A549 (cell line): Measurements from ENCODE around the gene PALM3. TPM values are rescaled to one million over a fixed set of nuclear protein-coding genes. Genes with fewer than 3 reads are reported as not detected.

Experiments used
- ATAC-seq, 2 experiments: fragments of 200-7000 bp in 1 of 2; fragments of >200 bp in 1 of 2; cut with Nextera tagmentation in 1 of 2; cut with Tn5 transposase in 1 of 2; 3 replicates each; pipeline versions ENCODE4 v1.8.0 to v1.9.1; 2018 to 2020; ENCODE audit warnings: mild to moderate bottlenecking in 1 of 2, moderate library complexity in 1 of 2
- CTCF ChIA-PET: fragments of 300-600 bp; sonication (Branson Sonifier 250); formaldehyde crosslinking; extraction: SDS; loops from one replicate; lab custom pipeline; 2021; ENCODE audit warnings: antibody characterized with exemption, inconsistent platforms; lab: Yijun Ruan, JAX
- POLR2A ChIA-PET: fragments of 350-600 bp; formaldehyde crosslinking; extraction: SDS; loops from one replicate; lab custom pipeline; 2021; ENCODE audit warnings: antibody characterized with exemption, inconsistent platforms; lab: Yijun Ruan, JAX
- DNase-seq, 2 experiments: peaks; one replicate each; pipeline versions ENCODE4 v3.0.0 to v3.0.0-alpha.2; 2011 to 2016; ENCODE audit warnings: low read depth in 1 of 2, low spot score in 1 of 2
- FAIRE-seq: peaks from 2 replicates; lab custom pipeline; 2011; peaks lifted over from hg19 to GRCh38; lab: Jason Lieb, UNC
- H3K27ac ChIP-seq, 2 experiments: fragments of >200 bp; sonication (Bioruptor Twin); formaldehyde crosslinking; 3 replicates each; pipeline ENCODE4 v1.5.1; 2016 to 2017
- H3K4me1 ChIP-seq: fragments of >200 bp; sonication (Bioruptor Twin); formaldehyde crosslinking; 3 replicates; pipeline ENCODE4 v1.6.1; 2016
- H3K4me2 ChIP-seq: fragments of >200 bp; sonication (Bioruptor Twin); formaldehyde crosslinking; 3 replicates; pipeline ENCODE4 v1.6.1; 2016
- H3K4me3 ChIP-seq: fragments of >200 bp; sonication (Bioruptor Twin); formaldehyde crosslinking; 3 replicates; pipeline ENCODE4 v1.5.1; 2016
- H3K9me3 ChIP-seq: fragments of >200 bp; sonication (Bioruptor Twin); formaldehyde crosslinking; 3 replicates; pipeline ENCODE4 v1.6.1; 2016
- ATOH8 ChIP-seq: fragments of 250-450 bp; sonication (Bioruptor Pico); IDR thresholded peaks from 2 replicates; pipeline ENCODE4 v1.5.0; 2020; ENCODE audit warnings: low read depth, mild to moderate bottlenecking, moderate library complexity
- BCL3 ChIP-seq: fragments of >200 bp; sonication (Bioruptor Twin); formaldehyde crosslinking; IDR thresholded peaks from 3 replicates; pipeline ENCODE4 v1.6.1; 2016
- CBX8 ChIP-seq: fragments of 200-600 bp; sonication (generic); IDR thresholded peaks from 2 replicates; pipeline ENCODE4 v1.6.1; 2016
- CHD2 ChIP-seq: fragments of 150-350 bp; IDR thresholded peaks from 2 replicates; pipeline ENCODE4 v1.6.1; 2014; ENCODE audit warnings: low read length; ENCODE audit not compliant: partially characterized antibody
- CTCF ChIP-seq: fragments of >200 bp; sonication (Bioruptor Twin); formaldehyde crosslinking; IDR thresholded peaks from 3 replicates; pipeline ENCODE4 v1.5.1; 2016
- EHF ChIP-seq: fragments of 250-450 bp; sonication (Bioruptor Pico); IDR thresholded peaks from 2 replicates; pipeline ENCODE4 v1.5.0; 2020; ENCODE audit warnings: mild to moderate bottlenecking
- EP300 ChIP-seq, 2 experiments: fragments of >200 bp; sonication (Bioruptor Twin); formaldehyde crosslinking; IDR thresholded peaks; 2 replicates in 1 of 2; 3 replicates in 1 of 2; pipeline ENCODE4 v1.6.1; 2016 to 2017
- FOSB ChIP-seq: fragments of 250-450 bp; sonication (Bioruptor Pico); IDR thresholded peaks from 2 replicates; pipeline ENCODE4 v1.5.0; 2020; ENCODE audit warnings: mild to moderate bottlenecking, moderate library complexity
- HDAC2 ChIP-seq: fragments of 200-600 bp; sonication (generic); IDR thresholded peaks from 2 replicates; pipeline ENCODE4 v1.6.1; 2016
- HOXB13 ChIP-seq: fragments of 250-450 bp; sonication (Bioruptor Pico); IDR thresholded peaks from 2 replicates; pipeline ENCODE4 v1.5.0; 2020; ENCODE audit warnings: low read depth, mild to moderate bottlenecking, moderate library complexity
- HOXB5 ChIP-seq: fragments of 250-450 bp; sonication (Bioruptor Pico); IDR thresholded peaks from 2 replicates; pipeline ENCODE4 v1.5.0; 2020; ENCODE audit warnings: mild to moderate bottlenecking, moderate library complexity
- JUN ChIP-seq, 2 experiments: fragments of >200 bp; sonication (Bioruptor Twin); formaldehyde crosslinking; IDR thresholded peaks; 2 replicates in 1 of 2; 3 replicates in 1 of 2; pipeline ENCODE4 v1.6.1; 2016 to 2017
- MAX ChIP-seq: IDR thresholded peaks from 2 replicates; pipeline ENCODE4 v1.6.1; 2012
- POLR2AphosphoS2 ChIP-seq: conservative IDR thresholded peaks from 2 replicates; pipeline ENCODE4 v1.6.1; 2012; ENCODE audit warnings: low read length, improper control_type of control experiment, inconsistent platforms
- RARB ChIP-seq: fragments of 250-450 bp; sonication (Bioruptor Pico); IDR thresholded peaks from 2 replicates; pipeline ENCODE4 v1.8.0; 2021; ENCODE audit warnings: mild to moderate bottlenecking, moderate library complexity
- RCOR1 ChIP-seq: fragments of 150-350 bp; IDR thresholded peaks from 2 replicates; pipeline ENCODE4 v1.6.1; 2014; ENCODE audit warnings: antibody characterized with exemption, low read length, low read depth
- REST ChIP-seq: fragments of 200-600 bp; sonication (generic); IDR thresholded peaks from 2 replicates; pipeline ENCODE4 v1.6.1; 2016; ENCODE audit warnings: antibody characterized with exemption, mild to moderate bottlenecking, moderate library complexity
- RNF2 ChIP-seq: fragments of 200-600 bp; sonication (generic); IDR thresholded peaks from 2 replicates; pipeline ENCODE4 v1.6.1; 2016; ENCODE audit warnings: low read depth, mild to moderate bottlenecking, antibody characterized with exemption, moderate library complexity, borderline replicate concordance
- TFCP2L1 ChIP-seq: fragments of 250-450 bp; sonication (Bioruptor Pico); IDR thresholded peaks from 2 replicates; pipeline ENCODE4 v1.5.0; 2021; ENCODE audit warnings: mild to moderate bottlenecking
- ZSCAN20 ChIP-seq: fragments of 250-450 bp; sonication (Bioruptor Pico); IDR thresholded peaks from 2 replicates; pipeline ENCODE4 v1.8.0; 2022; ENCODE audit warnings: mild to moderate bottlenecking, moderate library complexity
- WGBS: methylation state at CpG from one replicate; pipeline ENCODE4 v1.1.6; 2017; ENCODE audit errors: missing lambda C conversion rate; 5-methylcytosine and 5-hydroxymethylcytosine counted together
- polyA plus RNA-seq, 4 experiments: library from polyadenylated mRNA; depleted of rRNA in 3 of 4; stranded (reverse); fragments of >200 nt; fragmentation: RNase III in 1 of 4; extraction: RNeasy Plus Mini Kit Qiagen cat#74134 plus additional on column Dnase treatment in 1 of 4; gene quantifications; 2 replicates in 3 of 4; 3 replicates in 1 of 4; pipeline ENCODE4 v1.2.3, GENCODE V29; 2011 to 2017

PALM3 gene
- polyA plus RNA-seq, 2 of the 4 experiments (the other 2 are of a cell fraction): 0.96 to 12.1 TPM

GRCh38 chr19:14086098-14086497 is 24.2 kb upstream of the PALM3 start:
- H3K4me2 ChIP-seq: no peak overlapping the region
- CTCF ChIA-PET: interaction anchor here (2.8 to 6.0 kb wide), 2 partner anchors 11 to 14 kb away, joined by 9 to 38 read pairs; partner anchors contain the start of gene MISP3
- no peak overlapping the region for H3K27ac ChIP-seq
- FAIRE-seq (no peak), ATAC-seq (no peak), DNase-seq (no peak)
- H3K9me3 ChIP-seq: no peaks in the 10 kb centered on the region
- TF ChIP-seq RCOR1 (no peak), CBX8 (no peak), REST (no peak), MAX (no peak), HOXB5 (no peak), RARB (CRISPR knock-in tag) (no peak), HDAC2 (no peak), JUN (IDR thresholded peaks at IDR 0.05) (no peak), ZSCAN20 (CRISPR knock-in tag) (no peak), RNF2 (no peak), EP300 (IDR thresholded peaks at IDR 0.05) (no peak), CHD2 (no peak), CTCF (no peak), POLR2AphosphoS2 (no peak), EHF (no peak)
- POLR2A ChIA-PET: no interaction called here
- WGBS: 89% methylated on average over 5 of the region's 5 CpGs
- H3K4me1 ChIP-seq: 0 out of 3 replicates have a peak, but pooled peaks cover 3% of the 10 kb centered on the region
- no peak overlapping the region for H3K4me3 ChIP-seq

- ATAC-seq (no peak), FAIRE-seq (no peak), DNase-seq (no peak)
- Histone ChIP-seq H3K4me1 (peaks cover 3% of the 10 kb centered on the region; the same call in 1 of the 3 replicates), H3K4me3 (no peak within 1 kb of the TSS), H3K4me2 (no peak within 1 kb of the TSS), H3K27ac (no peak within 1 kb of the TSS), H3K9me3 (no peaks in the 10 kb centered on the region)
- WGBS: 91% methylated on average over 29 of the region's 54 CpGs
- CTCF ChIA-PET: interaction anchor here (1.3 to 6.0 kb wide), 3 partner anchors 10 to 320 kb away, joined by 3 to 38 read pairs (median 9); partner anchors contain the start of gene MISP3
- POLR2A ChIA-PET: no interaction called here
- TF ChIP-seq HOXB13 (CRISPR knock-in tag) (no peak), TFCP2L1 (CRISPR knock-in tag) (no peak), ATOH8 (CRISPR knock-in tag) (no peak), ZSCAN20 (CRISPR knock-in tag) (no peak), EP300 (IDR thresholded peaks at IDR 0.05) (no peak), CTCF (no peak), BCL3 (no peak), FOSB (no peak), HOXB5 (no peak)
Measured at GRCh38 chr19:14085309-14085995, 23.6 kb upstream of the PALM3 start, which contains the start of gene C19orf67. Gene C19orf67, minus strand, starts transcription at chr19:14085783. Its CDS starts 156 bp downstream, at chr19:14085627.
